Tibial nerve (tissue), 3 donors: Measurements from ENCODE around the gene SYNPO2.

ENCODE experiments used
- CTCF ChIP-seq, 5 experiments: fragments of 200-600 bp in 3 of 5; fragments of 450-650 bp in 2 of 5; sonication (generic) in 3 of 5; IDR thresholded peaks; one replicate each; pipeline ENCODE4 v1.5.1; 2016 to 2019; ENCODE audit warnings: antibody characterized with exemption in 5 of 5, mild to moderate bottlenecking in 3 of 5, moderate library complexity in 2 of 5
- POLR2A ChIP-seq, 2 donors: fragments of 450-650 bp; IDR thresholded peaks; one replicate each; pipeline ENCODE4 v1.6.1; 2017; ENCODE audit warnings: antibody characterized with exemption in 2 of 2, mild to moderate bottlenecking in 2 of 2, moderate library complexity in 2 of 2

- TF ChIP-seq CTCF (IDR thresholded peaks at IDR 0.05) = no peak
- TF ChIP-seq POLR2A (IDR thresholded peaks at IDR 0.05) = no peak
Observed at GRCh38 chr4:119020158-119020557, 131.5 kb downstream of the SYNPO2 start.
